SK-N-SH (cell line): ENCODE results near the gene CCSER1. TPM values are rescaled to one million over a fixed set of nuclear protein-coding genes. Genes with fewer than 3 reads are reported as not detected.

ENCODE experiments used
- CTCF ChIA-PET: fragments of 300-600, 350-600 bp; formaldehyde crosslinking; extraction: SDS; loops from one replicate; lab custom pipeline; 2021; lab: Yijun Ruan, JAX
- POLR2A ChIA-PET: fragments of 350-600 bp; sonication (Branson Sonifier 250); formaldehyde crosslinking; extraction: SDS; loops from one replicate; lab custom pipeline; 2020; ENCODE audit warnings: antibody characterized with exemption, inconsistent platforms; lab: Yijun Ruan, JAX
- DNase-seq: peaks from one replicate; pipeline ENCODE4 v3.0.0; 2012
- H2AFZ ChIP-seq: fragments of 200-600 bp; sonication (generic); 2 replicates; pipeline ENCODE4 v1.8.1; 2016; ENCODE audit warnings: antibody characterized with exemption, mild to moderate bottlenecking, low read depth
- H3F3A ChIP-seq: fragments of 200-600 bp; sonication (generic); replicated peaks from 2 replicates; pipeline ENCODE3; 2016; ENCODE audit warnings: antibody characterized with exemption, mild to moderate bottlenecking; ENCODE audit not compliant: insufficient read depth
- H3K27ac ChIP-seq, 2 experiments: fragments of 200-500 bp in 1 of 2; fragments of 200-600 bp in 1 of 2; sonication (Bioruptor generic) in 1 of 2; sonication (generic), shearing (Covaris generic) in 1 of 2; 2 replicates each; pipeline versions ENCODE4 v1.5.1 to v1.6.1; 2014 to 2016; ENCODE audit warnings: low read depth in 2 of 2, inconsistent platforms in 1 of 2, low read length in 1 of 2, mild to moderate bottlenecking in 1 of 2, mixed read lengths in 1 of 2
- H3K27me3 ChIP-seq: fragments of 200-600 bp; sonication (generic), shearing (Covaris generic); 2 replicates; pipeline ENCODE4 v1.6.1; 2016; ENCODE audit warnings: mixed run types; ENCODE audit not compliant: insufficient read depth
- H3K36me3 ChIP-seq, 2 experiments: fragments of 200-500 bp in 1 of 2; fragments of 200-600 bp in 1 of 2; sonication (Bioruptor generic) in 1 of 2; sonication (generic) in 1 of 2; replicated peaks in 1 of 2; 2 replicates each; pipeline versions ENCODE3 to v1.5.1; 2014 to 2016; ENCODE audit warnings: low read length in 1 of 2, mild to moderate bottlenecking in 1 of 2; ENCODE audit not compliant: insufficient read depth in 2 of 2, control insufficient read depth in 1 of 2
- H3K4me1 ChIP-seq, 2 experiments: fragments of 200-500 bp in 1 of 2; fragments of 200-600 bp in 1 of 2; sonication (Bioruptor generic) in 1 of 2; sonication (generic), shearing (Covaris generic) in 1 of 2; 2 replicates each; pipeline versions ENCODE4 v1.5.1 to v1.6.1; 2014 to 2016; ENCODE audit warnings: low read depth in 1 of 2, low read length in 1 of 2, mixed run types in 1 of 2; ENCODE audit not compliant: insufficient read depth in 2 of 2, control insufficient read depth in 1 of 2
- H3K4me2 ChIP-seq: fragments of 200-600 bp; sonication (generic), shearing (Covaris generic); 2 replicates; pipeline ENCODE4 v1.6.1; 2017; ENCODE audit warnings: mixed run types
- H3K4me3 ChIP-seq, 2 experiments: fragments of 200-500 bp in 1 of 2; fragments of 200-600 bp in 1 of 2; sonication (Bioruptor generic) in 1 of 2; sonication (generic), shearing (Covaris generic) in 1 of 2; 2 replicates each; pipeline versions ENCODE4 v1.5.1 to v1.8.1; 2014 to 2016; ENCODE audit warnings: low read depth in 2 of 2, inconsistent platforms in 1 of 2, low read length in 1 of 2, mild to moderate bottlenecking in 1 of 2, mixed read lengths in 1 of 2, moderate library complexity in 1 of 2
- H3K79me2 ChIP-seq: fragments of 200-600 bp; sonication (generic); 2 replicates; pipeline ENCODE4 v1.8.1; 2017; ENCODE audit warnings: mild to moderate bottlenecking; ENCODE audit not compliant: insufficient read depth
- H3K9ac ChIP-seq: fragments of 200-600 bp; sonication (generic); 2 replicates; pipeline ENCODE4 v1.6.1; 2017; ENCODE audit warnings: mixed run types
- H3K9me2 ChIP-seq: fragments of 200-600 bp; sonication (generic); 2 replicates; pipeline ENCODE4 v1.6.1; 2017; ENCODE audit warnings: mixed run types
- H3K9me3 ChIP-seq: fragments of 200-600 bp; sonication (generic); 2 replicates; pipeline ENCODE4 v1.6.1; 2017; ENCODE audit warnings: mixed run types, mild to moderate bottlenecking, moderate library complexity
- H4K20me1 ChIP-seq: fragments of 200-600 bp; sonication (generic); 2 replicates; pipeline ENCODE4 v1.6.1; 2017; ENCODE audit warnings: mild to moderate bottlenecking, mixed run types; ENCODE audit not compliant: insufficient read depth
- CHD2 ChIP-seq: fragments of 150-350 bp; IDR thresholded peaks from 2 replicates; pipeline ENCODE4 v1.6.1; 2018; ENCODE audit warnings: low read length; ENCODE audit not compliant: partially characterized antibody
- EP300 ChIP-seq, 2 experiments: IDR thresholded peaks; 2 replicates each; pipeline versions ENCODE4 v1.4.0 to v1.6.1; 2012; ENCODE audit warnings: borderline replicate concordance in 1 of 2, low read depth in 1 of 2, low read length in 1 of 2
- FOSL2 ChIP-seq: IDR thresholded peaks from 2 replicates; pipeline ENCODE4 v1.4.0; 2012; ENCODE audit warnings: low read depth, mild to moderate bottlenecking, moderate library complexity, borderline replicate concordance
- FOXM1 ChIP-seq: IDR thresholded peaks from 2 replicates; pipeline ENCODE4 v1.4.0; 2012; ENCODE audit warnings: low read depth, mild to moderate bottlenecking
- GABPA ChIP-seq: IDR thresholded peaks from 2 replicates; pipeline ENCODE4 v1.4.0; 2012; ENCODE audit warnings: low read depth, mild to moderate bottlenecking
- GATA2 ChIP-seq: sonication (generic); formaldehyde crosslinking; IDR thresholded peaks from 2 replicates; pipeline ENCODE4 v1.5.0; 2020; ENCODE audit warnings: mild to moderate bottlenecking, missing genetic modification reagents
- JUND ChIP-seq: IDR thresholded peaks from 2 replicates; pipeline ENCODE4 v1.4.0; 2012
- MAX ChIP-seq: IDR thresholded peaks from 2 replicates; pipeline ENCODE4 v1.4.0; 2012; ENCODE audit warnings: low read depth
- MXI1 ChIP-seq: IDR thresholded peaks from 2 replicates; pipeline ENCODE4 v1.6.1; 2012; ENCODE audit warnings: mild to moderate bottlenecking, low read depth, low read length, improper control_type of control experiment
- NFIC ChIP-seq: IDR thresholded peaks from 2 replicates; pipeline ENCODE4 v1.4.0; 2012; ENCODE audit warnings: borderline replicate concordance
- NRF1 ChIP-seq: IDR thresholded peaks from 2 replicates; pipeline ENCODE4 v1.6.1; 2012; ENCODE audit warnings: low read depth, mild to moderate bottlenecking, low read length
- RCOR1 ChIP-seq: fragments of 150-350 bp; IDR thresholded peaks from 2 replicates; pipeline ENCODE4 v1.6.1; 2017; ENCODE audit warnings: antibody characterized with exemption, low read length
- REST ChIP-seq: IDR thresholded peaks from 2 replicates; pipeline ENCODE4 v1.6.1; 2012; ENCODE audit warnings: mild to moderate bottlenecking, low read depth, low read length, moderate library complexity
- RXRA ChIP-seq: IDR thresholded peaks from 2 replicates; pipeline ENCODE4 v1.4.0; 2012; ENCODE audit warnings: low read depth, mild to moderate bottlenecking, borderline replicate concordance
- SIN3A ChIP-seq: IDR thresholded peaks from 2 replicates; pipeline ENCODE4 v1.6.1; 2012; ENCODE audit warnings: low read depth, mild to moderate bottlenecking, low read length, moderate library complexity, borderline replicate concordance
- TEAD4 ChIP-seq: IDR thresholded peaks from 2 replicates; pipeline ENCODE4 v1.4.0; 2012; ENCODE audit warnings: mild to moderate bottlenecking, borderline replicate concordance; ENCODE audit not compliant: insufficient read depth
- USF1 ChIP-seq: IDR thresholded peaks from 2 replicates; pipeline ENCODE4 v1.4.0; 2012; ENCODE audit warnings: low read depth, borderline replicate concordance
- YY1 ChIP-seq: IDR thresholded peaks from 2 replicates; pipeline ENCODE4 v1.4.0; 2012; ENCODE audit warnings: low read depth, mild to moderate bottlenecking
- WGBS: methylation state at CpG from one replicate; pipeline ENCODE4 v1.1.6; 2017; ENCODE audit warnings: low lambda C conversion rate; 5-methylcytosine and 5-hydroxymethylcytosine counted together
- polyA plus RNA-seq, 3 experiments: library from polyadenylated mRNA; depleted of rRNA; stranded (reverse); fragments of >200 nt; gene quantifications; 2 replicates each; pipeline ENCODE4 v1.2.3, GENCODE V29; 2012
- TF ChIP-seq, protein P1 (sequence below): IDR thresholded peaks from 2 replicates; pipeline ENCODE4; 2012

CCSER1 gene
- polyA plus RNA-seq, 1 of the 3 experiments (the other 2 are of a cell fraction): 0.05 TPM

- whole genome bisulfite sequencing: 37% methylated on average over 2 of the region's 2 CpGs
- H3K4me2 ChIP-seq: no peak overlapping the region
- H4K20me1 ChIP-seq: no peaks in the 10 kb centered on the region
- no peak for TF ChIP-seq EP300 (IDR thresholded peaks at IDR 0.05; ENCODE audit: borderline replicate concordance in 1 of 2, low read depth in 1 of 2, low read length in 1 of 2)
- TF ChIP-seq RCOR1: no peak
- no peak for TF ChIP-seq YY1
- TF ChIP-seq FOSL2: no peak
- TF ChIP-seq MXI1: no peak
- no peak for TF ChIP-seq RXRA
- TF ChIP-seq NFIC: no peak
- no peak for TF ChIP-seq USF1
- no peak for TF ChIP-seq MAX
- TF ChIP-seq CHD2: no peak
- TF ChIP-seq GABPA: no peak
- TF ChIP-seq FOXM1: no peak
- no peak for TF ChIP-seq TEAD4
- no peak for TF ChIP-seq GATA2 (CRISPR knock-in tag)
- no peak for TF ChIP-seq NRF1
- no peak for TF ChIP-seq JUND
- no peak for TF ChIP-seq SIN3A
- TF ChIP-seq, protein P1, sequence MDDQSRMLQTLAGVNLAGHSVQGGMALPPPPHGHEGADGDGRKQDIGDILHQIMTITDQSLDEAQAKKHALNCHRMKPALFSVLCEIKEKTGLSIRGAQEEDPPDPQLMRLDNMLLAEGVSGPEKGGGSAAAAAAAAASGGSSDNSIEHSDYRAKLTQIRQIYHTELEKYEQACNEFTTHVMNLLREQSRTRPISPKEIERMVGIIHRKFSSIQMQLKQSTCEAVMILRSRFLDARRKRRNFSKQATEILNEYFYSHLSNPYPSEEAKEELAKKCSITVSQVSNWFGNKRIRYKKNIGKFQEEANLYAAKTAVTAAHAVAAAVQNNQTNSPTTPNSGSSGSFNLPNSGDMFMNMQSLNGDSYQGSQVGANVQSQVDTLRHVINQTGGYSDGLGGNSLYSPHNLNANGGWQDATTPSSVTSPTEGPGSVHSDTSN: no peak
- no peak for TF ChIP-seq REST
- no peak for DNase-seq
- no peaks in the 10 kb centered on the region for H3K9me2 ChIP-seq
- no peaks in the 10 kb centered on the region for H3K4me1 ChIP-seq
- H3K9ac ChIP-seq: no peak overlapping the region
- no peaks in the 10 kb centered on the region for H3K79me2 ChIP-seq
- H3K9me3 ChIP-seq: no peaks in the 10 kb centered on the region; the same call in 1 of the 2 replicates
- no peaks in the 10 kb centered on the region for H3K27me3 ChIP-seq
- H3K27ac ChIP-seq: no peak overlapping the region
- no peak overlapping the region for H3K4me3 ChIP-seq
- H2AFZ ChIP-seq: no peak overlapping the region
- H3K36me3 ChIP-seq: no peaks in the 10 kb centered on the region
- ChIA-PET POLR2A (no interaction called here), CTCF (interaction anchor here (0.5 kb wide), 1 partner anchor 669 kb away, joined by 3 read pairs; no protein-coding TSS in a partner anchor)
- no peaks in the 10 kb centered on the region for H3F3A ChIP-seq
Measured at GRCh38 chr4:90254357-90254756, 127.2 kb downstream of the CCSER1 start.
